HepG2 (cell line): Measurements from ENCODE around the gene ESPNL. TPM values are rescaled to one million over a fixed set of nuclear protein-coding genes. Genes with fewer than 3 reads are reported as not detected.

Experiments used
- GABPA ChIP-seq, 2 experiments: IDR thresholded peaks; 2 replicates each; pipeline ENCODE4 v1.6.1; 2011 to 2016; ENCODE audit warnings: low read depth in 2 of 2, low read length in 1 of 2, missing biosample characterization in 1 of 2, missing genetic modification characterization in 1 of 2
- HNF1B ChIP-seq: sonication (generic); formaldehyde crosslinking; IDR thresholded peaks from 2 replicates; pipeline ENCODE4 v1.5.1; 2020; ENCODE audit warnings: mild to moderate bottlenecking, moderate library complexity, missing genetic modification reagents
- HNRNPL ChIP-seq: fragments of 200-400 bp; formaldehyde crosslinking; IDR thresholded peaks from 2 replicates; pipeline ENCODE4 v1.6.1; 2017; ENCODE audit warnings: mild to moderate bottlenecking, low read depth, low read length
- ISL2 ChIP-seq: sonication (generic); formaldehyde crosslinking; IDR thresholded peaks from 2 replicates; pipeline ENCODE4 v1.5.0; 2020; ENCODE audit warnings: missing genetic modification reagents
- MATR3 ChIP-seq: sonication (generic); formaldehyde crosslinking; IDR thresholded peaks from 2 replicates; pipeline ENCODE4 v1.4.0; 2020; ENCODE audit warnings: missing genetic modification reagents
- NR2C2 ChIP-seq: sonication (generic); formaldehyde crosslinking; IDR thresholded peaks from 2 replicates; pipeline ENCODE4 v1.4.0; 2020; ENCODE audit warnings: missing genetic modification reagents, mild to moderate bottlenecking, moderate library complexity, borderline replicate concordance
- PAXIP1 ChIP-seq: sonication (generic); formaldehyde crosslinking; conservative IDR thresholded peaks from 2 replicates; pipeline ENCODE4 v1.4.0; 2020; ENCODE audit warnings: mild to moderate bottlenecking, missing genetic modification reagents, moderate library complexity
- PHF20 ChIP-seq: sonication (generic); formaldehyde crosslinking; IDR thresholded peaks from 2 replicates; pipeline ENCODE4 v1.5.0; 2020; ENCODE audit warnings: mild to moderate bottlenecking, missing genetic modification reagents
- RFX5 ChIP-seq: IDR thresholded peaks from 2 replicates; pipeline ENCODE4 v1.6.1; 2011; ENCODE audit warnings: low read depth, low read length, improper control_type of control experiment
- TFDP1 ChIP-seq: IDR thresholded peaks from 2 replicates; pipeline ENCODE4 v1.6.1; 2016; ENCODE audit warnings: missing compliant biosample characterization, missing genetic modification reagents, borderline replicate concordance
- ZBTB40 ChIP-seq, 2 experiments: fragments of 450-650 bp in 1 of 2; sonication (generic) in 1 of 2; formaldehyde crosslinking in 1 of 2; IDR thresholded peaks; 2 replicates each; pipeline versions ENCODE4 v1.6.1 to v1.8.0; 2016 to 2022; ENCODE audit warnings: antibody characterized with exemption in 1 of 2, mild to moderate bottlenecking in 1 of 2, missing genetic modification reagents in 1 of 2
- ZNF652 ChIP-seq: IDR thresholded peaks from 2 replicates; pipeline ENCODE4 v1.6.1; 2016; ENCODE audit warnings: low read depth, borderline replicate concordance
- polyA plus RNA-seq, 8 experiments: library from polyadenylated mRNA; depleted of rRNA in 3 of 8; stranded (reverse) in 7 of 8; unstranded in 1 of 8; fragments of >200 nt; fragmentation: Illumina TruSeq in 4 of 8; extraction: Trizol in 4 of 8; gene quantifications; 2 replicates each; pipeline versions ENCODE4 v1.2.1 to v1.2.3, GENCODE V29; 2011 to 2016; ENCODE audit warnings: low read depth in 4 of 8, missing spikeins in 1 of 8, mixed read lengths in 1 of 8; ENCODE audit not compliant: insufficient read depth in 1 of 8
- total RNA-seq, 5 experiments: library from RNA; depleted of rRNA; stranded (reverse); fragments of >200 nt; fragmentation: Illumina TruSeq; extraction: Trizol; gene quantifications; 2 replicates each; pipeline ENCODE4 v1.2.3, GENCODE V29; 2016; ENCODE audit warnings: low read depth in 1 of 5

ESPNL gene
- total and polyA plus RNA-seq, 2 of the 13 experiments (the other 11 are each of a cell fraction or from before 2014, with no cell fraction given) = 0.45 to 0.80 TPM

- TF ChIP-seq ZBTB40 (IDR thresholded peaks at IDR 0.05) = peak; percentile 51; the same call in 1 of the 2 replicates
- TF ChIP-seq ZBTB40 (CRISPR knock-in tag; IDR thresholded peaks at IDR 0.05) = peak; percentile 96
- TF ChIP-seq TFDP1 (CRISPR knock-in tag) = peak; percentile 48; the same call in 1 of the 2 replicates
- TF ChIP-seq ZNF652 (CRISPR knock-in tag) = no peak
- no peak for TF ChIP-seq MATR3 (CRISPR knock-in tag)
- TF ChIP-seq ISL2 (CRISPR knock-in tag) = peak; percentile 70
- peak; percentile 55 for TF ChIP-seq PAXIP1 (CRISPR knock-in tag)
- 0 out of 2 replicates have a peak, but pooled peaks have one; percentile 33 for TF ChIP-seq HNRNPL
- TF ChIP-seq RFX5 = peak; percentile 78; the same call in 1 of the 2 replicates
- TF ChIP-seq HNF1B (CRISPR knock-in tag) = peak; percentile 90
- peak; percentile 91 for TF ChIP-seq GABPA (IDR thresholded peaks at IDR 0.05; ENCODE audit: low read depth, low read length)
- peak; percentile 95 for TF ChIP-seq GABPA (CRISPR knock-in tag; IDR thresholded peaks at IDR 0.05; ENCODE audit: low read depth)
- TF ChIP-seq PHF20 (CRISPR knock-in tag) = peak; percentile 97
- TF ChIP-seq NR2C2 (CRISPR knock-in tag) = peak; percentile 100
Measured at GRCh38 chr2:238060542-238061314, 39.4 kb upstream of the ESPNL start, which contains the start of gene SCLY (continued).
